ENCODE results near the gene TANGO2.

DNA sequence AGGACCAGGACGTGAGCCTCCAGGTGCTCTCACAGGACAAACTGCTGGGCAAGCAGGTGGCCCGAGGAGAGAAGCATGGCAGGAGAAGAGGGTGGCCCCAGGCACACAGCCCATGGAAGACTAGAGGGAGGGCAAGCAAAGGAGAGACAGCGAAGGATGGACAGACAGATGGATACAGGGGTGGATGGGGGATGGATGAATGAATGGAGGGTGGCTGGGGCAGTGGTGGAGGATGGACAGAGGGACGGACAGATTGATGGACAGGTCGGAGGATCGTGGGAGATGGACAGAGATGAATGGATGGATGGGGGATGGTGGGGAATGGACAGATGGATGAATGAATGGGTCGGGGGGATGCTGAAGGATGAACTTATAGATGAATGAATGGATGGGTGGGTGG is 27.0 kb upstream of the TANGO2 start:
- TF ChIP-seq, protein P1, sequence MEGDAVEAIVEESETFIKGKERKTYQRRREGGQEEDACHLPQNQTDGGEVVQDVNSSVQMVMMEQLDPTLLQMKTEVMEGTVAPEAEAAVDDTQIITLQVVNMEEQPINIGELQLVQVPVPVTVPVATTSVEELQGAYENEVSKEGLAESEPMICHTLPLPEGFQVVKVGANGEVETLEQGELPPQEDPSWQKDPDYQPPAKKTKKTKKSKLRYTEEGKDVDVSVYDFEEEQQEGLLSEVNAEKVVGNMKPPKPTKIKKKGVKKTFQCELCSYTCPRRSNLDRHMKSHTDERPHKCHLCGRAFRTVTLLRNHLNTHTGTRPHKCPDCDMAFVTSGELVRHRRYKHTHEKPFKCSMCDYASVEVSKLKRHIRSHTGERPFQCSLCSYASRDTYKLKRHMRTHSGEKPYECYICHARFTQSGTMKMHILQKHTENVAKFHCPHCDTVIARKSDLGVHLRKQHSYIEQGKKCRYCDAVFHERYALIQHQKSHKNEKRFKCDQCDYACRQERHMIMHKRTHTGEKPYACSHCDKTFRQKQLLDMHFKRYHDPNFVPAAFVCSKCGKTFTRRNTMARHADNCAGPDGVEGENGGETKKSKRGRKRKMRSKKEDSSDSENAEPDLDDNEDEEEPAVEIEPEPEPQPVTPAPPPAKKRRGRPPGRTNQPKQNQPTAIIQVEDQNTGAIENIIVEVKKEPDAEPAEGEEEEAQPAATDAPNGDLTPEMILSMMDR (IDR thresholded peaks at IDR 0.05), result no peak
- TF ChIP-seq EZH2 (IDR thresholded peaks at IDR 0.05; ENCODE audit: borderline replicate concordance, insufficient read depth, low read depth, low read length, poor library complexity, severe bottlenecking), result no peak

Data from B cell (primary cell).